HG02970 (cell line): ENCODE results near the gene FAM209A.
A peak's percentile ranks its signal among the peaks of the same experiment; 100 is the strongest.
"Not testable (repeated sequence)": the region's sequence is repeated elsewhere in the genome, so short reads cannot be mapped to it uniquely, and the experiment has no call there.

Experiments
- ATAC-seq: cut with Tn5 transposase; IDR thresholded peaks from one replicate; pipeline ENCODE4 v1.9.1; 2021; ENCODE audit warnings: mild to moderate bottlenecking, moderate library complexity, moderate number of reproducible peaks; ENCODE audit not compliant: unreplicated experiment, low FRiP score

FAM209A gene

DNA sequence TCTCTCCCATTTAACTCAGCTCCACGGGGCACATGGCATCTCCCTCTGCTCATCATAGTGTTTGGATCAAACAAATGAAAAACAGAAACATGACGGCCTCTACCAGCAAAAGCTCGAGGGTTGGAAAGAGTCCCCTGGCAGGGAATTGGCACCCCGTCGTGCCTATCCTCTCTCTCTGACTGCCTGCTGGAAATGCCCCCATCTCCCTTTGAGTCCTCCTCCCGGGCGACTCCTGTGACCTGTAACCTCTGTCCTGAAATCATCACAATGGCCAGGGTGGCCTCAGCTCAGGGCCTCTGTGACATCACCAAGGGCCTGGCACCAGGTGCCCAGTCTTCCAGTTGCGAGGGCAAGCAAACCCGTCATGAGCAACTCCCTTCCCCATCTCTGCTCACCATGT, 8.4 kb downstream of the FAM209A start, which contains the start of gene FAM209B:
Gene FAM209B (plus strand): TSS at position 301 of the 400 bp plus-strand sequence. CDS start 96 bp downstream, at position 397.
- not testable (repeated sequence) for ATAC-seq

- ATAC-seq, result no peak
Observed at GRCh38 chr20:56537997-56538396, 13.5 kb downstream of the FAM209A start.

DNA sequence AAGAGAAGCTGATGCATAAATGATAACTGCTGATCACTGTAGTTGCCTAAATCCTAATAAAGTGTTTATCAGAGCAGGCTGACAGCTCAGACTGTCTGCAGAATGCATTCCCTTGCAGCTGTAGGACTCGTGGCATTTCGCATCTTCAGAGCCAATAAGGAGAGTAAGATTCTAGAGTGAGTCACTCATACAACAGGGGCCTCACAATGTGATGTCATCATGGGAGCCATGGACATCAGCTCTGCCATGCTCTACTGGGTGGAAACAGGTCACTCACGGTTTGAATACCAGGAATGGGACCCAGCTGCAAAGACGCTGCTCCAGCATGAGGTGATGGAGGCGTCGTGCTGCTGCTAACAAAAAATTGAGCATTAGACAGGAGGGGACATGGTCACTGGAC, 15.9 kb downstream of the FAM209A start:
- ATAC-seq, result no peak

DNA sequence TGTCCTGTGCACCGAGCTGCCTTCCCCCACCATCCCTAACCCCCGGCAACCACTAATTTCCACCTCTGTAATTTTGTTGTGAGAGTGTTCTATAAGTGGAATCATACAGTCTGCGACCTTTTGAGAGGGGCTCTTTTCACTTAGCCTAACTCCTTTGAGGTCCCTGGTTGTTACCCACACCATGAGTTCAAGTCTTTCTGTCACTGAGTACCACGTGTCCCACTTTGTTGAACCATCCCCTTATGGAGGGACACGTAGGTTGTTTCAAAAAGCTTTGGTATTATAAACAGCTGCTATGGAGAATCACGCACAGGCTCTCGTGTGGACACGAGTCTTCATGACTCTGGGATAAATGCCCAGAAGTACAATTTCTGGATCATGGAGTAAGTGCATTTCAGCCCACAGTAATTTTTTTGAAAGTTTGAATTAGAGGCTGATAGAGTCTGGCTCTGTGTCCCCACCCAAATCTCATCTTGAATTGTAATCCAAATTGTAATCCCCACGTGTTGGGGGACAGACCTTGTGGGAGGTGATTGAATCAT, 18.0 kb downstream of the FAM209A start:
- no peak for ATAC-seq

DNA sequence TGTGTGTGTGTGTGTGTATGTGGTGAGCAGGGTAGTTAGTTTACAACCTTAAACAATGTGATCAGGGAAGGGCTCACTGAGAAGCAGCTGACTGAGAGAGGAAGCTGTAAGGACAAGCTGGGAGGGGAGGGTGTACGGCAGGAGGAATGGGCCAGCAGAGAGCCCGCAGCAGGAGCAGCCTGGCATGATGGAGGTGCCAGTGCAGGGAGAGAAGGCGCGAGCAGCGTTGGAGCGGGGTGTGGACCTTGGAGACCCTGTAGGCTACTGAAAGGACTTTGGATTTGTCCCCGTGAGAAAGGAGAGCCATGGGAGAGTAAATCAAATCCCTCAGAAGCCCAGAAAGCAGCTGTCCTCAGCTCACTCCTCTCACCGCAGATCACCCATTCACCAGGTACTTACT, 27.0 kb downstream of the FAM209A start:
- no peak for ATAC-seq

DNA sequence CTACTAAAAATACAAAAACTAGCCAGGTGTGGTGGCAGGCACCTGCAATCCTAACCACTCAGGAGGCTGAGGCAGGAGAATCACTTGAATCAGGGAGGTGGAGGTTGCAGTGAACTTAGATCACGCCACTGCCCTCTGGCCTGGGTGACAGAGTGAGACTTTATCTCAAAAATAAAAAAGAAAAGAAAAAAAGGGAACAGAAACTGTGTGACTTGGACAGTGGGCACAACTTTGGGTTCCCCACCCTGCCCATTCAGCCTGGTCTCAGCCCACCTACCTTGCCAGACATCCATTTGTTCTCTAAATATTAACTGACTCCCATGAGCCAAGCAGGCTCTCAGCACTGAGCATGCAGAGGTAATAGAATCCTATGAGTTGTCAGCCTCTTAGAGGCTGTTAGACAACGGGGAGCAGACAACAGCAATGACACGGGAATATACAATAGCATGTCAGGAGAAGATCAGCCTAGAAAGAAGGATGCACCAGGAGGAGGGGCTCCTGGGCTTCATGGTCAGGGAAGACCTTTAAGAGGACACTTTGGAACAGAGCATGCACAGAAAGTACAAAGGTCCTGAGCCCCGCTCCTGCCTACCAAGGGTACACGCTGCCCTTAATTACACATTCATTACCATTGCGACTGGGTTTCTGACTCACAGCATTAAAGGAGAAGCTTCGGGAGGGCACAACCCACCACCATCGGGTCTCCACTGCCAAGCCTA, 28.5 kb downstream of the FAM209A start:
- no peak for ATAC-seq

- ATAC-seq, result peak; percentile 74
Observed at GRCh38 chr20:56554869-56555268, 30.3 kb downstream of the FAM209A start.

GRCh38 chr20:56558968-56559367, 34.4 kb downstream of the FAM209A start:
- no peak for ATAC-seq

- ATAC-seq, result not testable (repeated sequence)
Observed at GRCh38 chr20:56564526-56564925, 40.0 kb downstream of the FAM209A start.

DNA sequence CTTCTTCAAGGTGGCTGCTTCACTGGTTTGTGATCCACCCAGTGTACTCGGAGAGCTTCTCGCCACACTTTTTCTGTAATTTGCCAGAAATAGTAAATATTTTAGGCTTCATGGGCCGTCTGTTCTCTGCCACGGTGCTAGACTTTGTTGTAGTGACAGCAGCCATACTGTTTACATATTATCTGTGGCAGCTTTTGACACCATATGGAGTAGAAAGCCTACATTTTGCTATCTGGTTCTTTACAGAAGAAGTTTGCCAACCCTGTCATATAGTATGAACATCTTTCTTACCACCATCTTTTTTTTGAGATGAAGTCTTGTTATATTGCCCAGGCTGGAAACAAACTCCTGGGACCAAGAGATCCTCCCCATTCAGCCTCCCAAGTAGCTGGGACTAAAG, 41.0 kb downstream of the FAM209A start:
- no peak for ATAC-seq

- ATAC-seq, result no peak
Observed at GRCh38 chr20:56566621-56567020, 42.1 kb downstream of the FAM209A start.

- no peak for ATAC-seq
Observed at GRCh38 chr20:56570832-56571231, 46.3 kb downstream of the FAM209A start.

DNA sequence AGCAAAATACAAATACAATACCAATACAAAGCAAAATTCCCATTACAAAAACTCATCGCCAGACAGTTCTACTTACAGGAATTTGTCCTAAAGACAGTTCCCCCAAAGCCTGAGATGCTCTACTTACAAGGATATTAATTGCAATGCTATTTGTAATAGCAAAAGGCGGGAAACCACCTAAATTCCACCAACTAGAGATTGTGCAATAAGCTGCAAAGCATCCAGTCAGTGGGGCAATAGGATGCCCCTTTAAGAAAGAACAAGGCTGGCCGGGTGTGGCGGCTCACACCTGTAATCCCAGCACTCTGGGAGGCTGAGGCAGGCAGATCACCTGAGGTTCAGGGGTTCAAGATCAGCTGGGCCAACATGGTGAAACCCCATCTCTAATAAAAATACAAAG, 47.6 kb downstream of the FAM209A start:
- no peak for ATAC-seq

DNA sequence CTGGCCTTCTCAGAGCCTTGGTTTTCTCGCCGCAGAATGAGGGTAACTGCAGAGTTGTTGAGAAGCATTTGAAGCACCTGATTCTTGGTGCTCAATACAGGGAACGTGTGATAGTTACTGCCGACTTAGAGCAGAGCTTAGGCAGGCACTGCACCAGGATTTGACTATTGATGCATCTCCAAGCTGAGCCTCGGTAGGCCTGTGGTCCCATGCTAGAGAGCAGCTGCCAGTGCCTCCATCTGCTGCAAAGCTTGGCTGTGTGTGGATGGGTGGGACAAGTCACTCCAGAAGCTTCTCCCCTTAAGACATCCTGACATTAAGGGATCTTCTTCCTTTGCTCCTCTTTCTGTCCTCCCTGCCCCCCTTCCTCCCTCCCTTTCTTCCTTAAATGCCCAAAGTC, 49.4 kb downstream of the FAM209A start:
- ATAC-seq, result no peak

- ATAC-seq, result no peak
Observed at GRCh38 chr20:56574531-56575142, 50.1 kb downstream of the FAM209A start.

GRCh38 chr20:56575157-56575556, 50.6 kb downstream of the FAM209A start:
- no peak for ATAC-seq
